Aorta (tissue), 5 donors: ENCODE data around the gene NPC1. TPM values are rescaled to one million over a fixed set of nuclear protein-coding genes. Genes with fewer than 3 reads are reported as not detected.

ENCODE experiments used
- ATAC-seq: fragments of 200-7000 bp; cut with Tn5 transposase; one replicate; pipeline ENCODE4 v1.9.1; 2022; ENCODE audit warnings: moderate library complexity; ENCODE audit not compliant: low FRiP score
- DNase-seq, 2 donors: peaks; one replicate each; pipeline ENCODE4 v3.0.0-alpha.2; 2020
- H3K27ac ChIP-seq, 2 donors: one replicate each; pipeline ENCODE4 v1.5.1; 2013; ENCODE audit warnings: low read length in 2 of 2, mild to moderate bottlenecking in 2 of 2, moderate library complexity in 2 of 2, control low read depth in 1 of 2, inconsistent platforms in 1 of 2, low read depth in 1 of 2
- H3K27me3 ChIP-seq, 2 donors: one replicate each; pipeline ENCODE4 v1.6.1; 2013; ENCODE audit warnings: control low read depth in 1 of 2, low read length in 1 of 2, mild to moderate bottlenecking in 1 of 2, moderate library complexity in 1 of 2; ENCODE audit not compliant: insufficient read depth in 2 of 2, control insufficient read depth in 1 of 2
- H3K36me3 ChIP-seq, 2 donors: one replicate each; pipeline ENCODE4 v1.6.1; 2013; ENCODE audit warnings: control low read depth in 1 of 2, low read length in 1 of 2, mild to moderate bottlenecking in 1 of 2; ENCODE audit not compliant: insufficient read depth in 2 of 2, control insufficient read depth in 1 of 2
- H3K4me1 ChIP-seq, 2 donors: one replicate each; pipeline ENCODE4 v1.6.1; 2013; ENCODE audit warnings: low read length in 2 of 2, control low read depth in 1 of 2, mild to moderate bottlenecking in 1 of 2, moderate library complexity in 1 of 2; ENCODE audit not compliant: insufficient read depth in 2 of 2, control insufficient read depth in 1 of 2
- H3K4me3 ChIP-seq, 2 donors: one replicate each; pipeline ENCODE4 v1.5.1; 2013; ENCODE audit warnings: low read length in 2 of 2, control low read depth in 1 of 2, mild to moderate bottlenecking in 1 of 2
- H3K9me3 ChIP-seq: one replicate; pipeline ENCODE4 v1.6.1; 2013; ENCODE audit warnings: mild to moderate bottlenecking, low read length; ENCODE audit not compliant: control insufficient read depth
- WGBS, 2 donors: extraction: QIAGEN DNeasy Blood & Tissue Kit; methylation state at CpG; one replicate each; pipeline ENCODE4 v1.1.7; 2013; 5-methylcytosine and 5-hydroxymethylcytosine counted together
- intact Hi-C, 2 donors: fragments of 100-400 bp; cut with DNase I; formaldehyde crosslinking; loops; one replicate each; pipeline versions ENCODE4 v1.14.2 to v1.15.0; 2022
- polyA plus RNA-seq, 2 donors: library from polyadenylated mRNA; stranded (reverse); fragments of 200-250 nt; gene quantifications; one replicate each; pipeline ENCODE4 v1.2.3, GENCODE V29; 2013
- total RNA-seq, 2 donors: library from RNA; stranded (reverse); fragmentation: NEBNext Ultra II Directional; extraction: Animal tissue kit (Norgen Biotek cat#: 25700); gene quantifications; one replicate each; pipeline ENCODE4 v1.2.1, GENCODE V29; 2021
- donor health status: healthy with polysubstance abuse.
- donor health status: Bipolar disorder and iron deficiency.
- donor health status: DM: no; HTN: no; CAD: no.
- donor health status: DM: no; HTN: no; CAD: no.
- donor health status: DM: yes; HTN: yes; CAD: no.

The NPC1 gene
- total and polyA plus RNA-seq, 4 donors: 16.2 to 81.0 (median 43.7) TPM

DNA sequence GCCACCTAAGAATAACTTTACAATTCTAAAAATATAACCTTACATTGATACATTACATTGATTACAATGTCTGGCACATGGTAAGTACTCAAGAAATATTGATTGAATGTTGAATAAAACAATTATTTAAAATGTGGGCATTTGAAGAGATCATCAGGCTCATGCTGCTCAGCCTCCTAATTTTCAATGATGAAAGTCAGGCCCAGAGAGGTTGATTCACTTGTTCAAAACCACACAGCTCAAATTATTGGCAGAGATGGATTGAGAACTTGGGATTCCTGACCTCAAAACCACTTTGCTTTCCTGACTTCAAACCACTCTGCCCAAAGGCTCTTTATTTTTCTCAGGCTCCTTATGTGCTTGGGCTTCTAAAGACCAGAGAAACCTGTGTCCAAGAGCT is 41.7 kb upstream of the NPC1 start:
- no peak overlapping the region for H3K4me3 ChIP-seq
- no peaks in the 10 kb centered on the region for H3K4me1 ChIP-seq
- intact Hi-C loops: no loop called here
- no peaks in the 10 kb centered on the region for H3K36me3 ChIP-seq
- ATAC-seq (no peak), DNase-seq (no peak)
- no peaks in the 10 kb centered on the region for H3K27me3 ChIP-seq
- no peak overlapping the region for H3K27ac ChIP-seq
- H3K9me3 ChIP-seq: no peaks in the 10 kb centered on the region

DNA sequence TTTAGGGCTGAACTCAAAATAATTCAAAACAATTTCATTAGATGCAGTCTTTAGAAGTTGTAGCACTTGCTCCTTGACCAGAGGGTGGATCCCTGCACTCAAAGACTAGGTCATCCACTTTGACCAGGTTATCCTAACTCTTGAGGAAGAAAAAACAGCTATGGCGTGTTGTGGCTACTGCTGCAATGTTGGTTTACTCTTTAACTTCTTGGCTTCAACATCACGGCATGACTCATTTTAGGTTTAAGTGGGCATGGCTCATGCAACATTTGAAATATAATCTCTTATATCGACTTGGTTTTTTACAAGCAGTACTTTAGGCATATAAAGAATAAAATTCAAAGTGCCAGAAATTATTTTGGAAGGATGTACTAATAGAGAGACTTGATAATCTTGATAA is 41.0 kb upstream of the NPC1 start:
- ATAC-seq (no peak), DNase-seq (no peak)
- 20 to 27% methylated on average over 3 of the region's 3 CpGs for WGBS, 2 donors
- H3K4me1 ChIP-seq: no peaks in the 10 kb centered on the region
- H3K9me3 ChIP-seq: no peaks in the 10 kb centered on the region
- no peak overlapping the region for H3K4me3 ChIP-seq
- no peaks in the 10 kb centered on the region for H3K27me3 ChIP-seq
- H3K27ac ChIP-seq: no peak overlapping the region
- intact Hi-C loops: no loop called here
- no peaks in the 10 kb centered on the region for H3K36me3 ChIP-seq

DNA sequence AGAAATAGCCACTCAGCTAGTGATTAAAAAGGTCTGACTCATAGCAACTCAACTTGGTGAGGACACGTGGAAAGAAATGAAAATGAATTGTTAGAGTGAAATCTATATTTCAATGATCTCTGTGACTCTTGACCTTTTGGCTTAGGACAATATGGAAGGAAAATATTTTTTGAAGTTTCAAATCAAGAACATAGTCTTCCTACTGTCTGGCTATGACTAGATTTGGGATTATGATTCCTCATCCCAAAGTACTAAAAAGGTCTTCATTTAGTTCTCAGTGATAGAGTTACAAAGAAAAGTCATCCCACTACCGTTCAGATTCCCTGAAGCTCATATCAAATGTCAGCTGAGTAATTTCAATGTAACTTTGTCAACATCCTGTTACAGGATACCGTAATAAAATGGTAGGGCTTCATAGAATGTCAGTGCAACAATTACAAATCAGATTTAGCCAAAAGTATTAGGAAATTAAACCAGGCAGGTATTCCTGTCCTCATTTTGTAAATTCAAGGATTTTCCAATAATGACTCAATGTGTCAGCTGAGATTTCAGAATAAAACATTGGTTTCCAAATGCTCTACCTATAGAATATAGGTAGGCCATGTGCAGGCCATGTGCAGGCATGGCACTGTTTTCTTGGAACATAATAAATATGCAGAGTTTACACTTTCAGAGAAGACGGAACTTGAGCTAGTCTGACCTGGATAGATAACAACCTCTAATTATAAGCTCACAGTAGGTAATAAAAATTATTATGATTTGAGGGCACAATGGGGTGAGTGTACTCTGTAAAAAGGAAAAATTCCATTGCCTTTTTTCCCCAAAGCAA is 40.4 kb upstream of the NPC1 start:
- Histone ChIP-seq H3K27ac (no peak overlapping the region), H3K4me1 (no peaks in the 10 kb centered on the region), H3K27me3 (no peaks in the 10 kb centered on the region), H3K4me3 (no peak overlapping the region), H3K9me3 (no peaks in the 10 kb centered on the region), H3K36me3 (no peaks in the 10 kb centered on the region)
- no peak for ATAC-seq
- no peak for DNase-seq
- WGBS, 2 donors: 69 to 70% methylated on average over 4 of the region's 4 CpGs
- intact Hi-C loops: no loop called here

DNA sequence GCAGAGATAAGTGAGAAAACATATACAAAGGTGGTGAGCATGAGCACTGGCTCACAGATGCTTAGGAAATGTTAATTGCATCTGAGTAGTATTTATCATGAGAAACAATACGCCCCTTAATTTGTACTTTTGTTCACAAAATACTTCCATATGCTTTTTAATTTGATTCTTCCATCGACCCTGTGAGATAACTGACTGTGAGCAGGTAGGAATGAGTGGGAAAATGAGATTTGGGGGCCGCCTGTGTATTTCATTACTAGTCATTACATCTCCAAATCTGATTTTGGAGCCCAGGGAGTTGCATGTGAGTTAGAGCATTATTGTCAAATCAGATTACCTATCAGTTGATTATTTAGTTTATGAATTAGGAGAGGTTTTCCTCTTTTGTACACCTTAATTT is 36.7 kb upstream of the NPC1 start:
- no peak for ATAC-seq
- H3K9me3 ChIP-seq: no peaks in the 10 kb centered on the region
- no peak overlapping the region for H3K27ac ChIP-seq
- no peaks in the 10 kb centered on the region for H3K27me3 ChIP-seq
- WGBS, 2 donors: 90 to 94% methylated on average over 3 of the region's 3 CpGs
- DNase-seq: no peak
- H3K36me3 ChIP-seq: no peaks in the 10 kb centered on the region
- no peak overlapping the region for H3K4me3 ChIP-seq
- intact Hi-C loops: loop anchor here (5.0 kb wide), 3 partner anchors 189 to 494 kb away; no protein-coding TSS in a partner anchor
- no peaks in the 10 kb centered on the region for H3K4me1 ChIP-seq

DNA sequence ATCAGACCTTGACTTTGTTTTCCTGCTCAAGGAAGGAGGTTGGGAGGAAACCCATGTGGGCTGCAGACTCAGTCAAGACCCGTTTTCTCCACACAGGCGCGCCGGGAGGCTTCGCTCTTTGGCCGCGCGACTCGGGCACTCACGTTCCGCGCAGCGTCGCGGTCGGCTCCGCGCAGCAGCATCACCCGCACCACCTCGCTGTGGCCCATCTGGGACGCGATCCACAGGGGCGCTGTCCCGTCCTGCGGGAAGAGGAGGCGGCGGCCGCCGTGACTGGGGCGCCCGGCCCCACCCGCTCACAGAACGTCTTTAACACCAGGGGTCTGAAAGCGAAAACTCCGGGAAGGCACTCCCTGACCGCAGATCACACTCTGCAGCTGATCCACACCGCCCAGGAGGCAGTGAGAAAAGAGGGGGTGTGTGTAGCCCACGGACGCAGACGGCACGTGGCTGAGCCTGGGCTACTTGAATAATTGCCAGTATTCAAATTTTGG is 33.1 kb upstream of the NPC1 start:
- DNase-seq (peak; percentile 57 to 75), ATAC-seq (peak; percentile 79)
- WGBS, 2 donors: 1 to 2% methylated on average over 37 to 41 of the region's 41 CpGs
- H3K9me3 ChIP-seq: no peaks in the 10 kb centered on the region
- H3K27me3 ChIP-seq: no peaks in the 10 kb centered on the region
- H3K4me1 ChIP-seq: no peaks in the 10 kb centered on the region
- H3K27ac ChIP-seq: no peak overlapping the region
- intact Hi-C loops: no loop called here
- no peaks in the 10 kb centered on the region for H3K36me3 ChIP-seq
- H3K4me3 ChIP-seq: peak overlapping the region in 1 of 2 donors; percentile 56

DNA sequence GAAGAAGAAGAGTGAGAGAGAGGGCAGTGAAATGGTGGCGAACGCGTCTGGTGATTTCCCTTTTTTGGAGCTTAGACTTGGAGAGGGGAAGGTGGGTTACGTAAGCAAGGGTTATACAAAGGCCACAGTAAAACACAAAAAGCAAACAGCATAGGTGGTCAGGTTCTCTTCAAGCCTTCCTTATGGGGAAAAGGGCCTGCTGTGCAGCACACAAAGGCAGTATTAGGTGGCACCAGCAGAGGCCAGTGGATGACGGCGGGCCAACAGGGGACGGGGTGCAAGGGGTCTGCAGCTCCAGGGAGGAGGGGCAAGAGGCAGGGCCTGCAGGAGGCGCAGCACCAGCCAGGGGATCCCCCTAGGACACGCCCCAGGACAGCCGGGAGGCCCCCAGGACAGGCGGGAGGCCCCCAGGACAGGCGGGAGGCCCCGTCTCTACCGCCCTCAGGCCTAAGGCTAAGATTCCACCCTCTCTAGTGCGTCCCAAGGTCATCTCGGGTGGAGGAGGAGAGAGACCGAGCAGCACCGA is 32.6 kb upstream of the NPC1 start:
- WGBS, 2 donors: 46 to 47% methylated on average over 17 to 18 of the region's 18 CpGs
- Histone ChIP-seq H3K9me3 (no peaks in the 10 kb centered on the region), H3K27ac (no peak overlapping the region), H3K36me3 (no peaks in the 10 kb centered on the region), H3K4me3 (peak overlapping the region in 1 of 2 donors; percentile 56), H3K4me1 (no peaks in the 10 kb centered on the region), H3K27me3 (no peaks in the 10 kb centered on the region)
- ATAC-seq: peak; percentile 70
- peak; percentile 55 to 79 for DNase-seq
- intact Hi-C loops: no loop called here

DNA sequence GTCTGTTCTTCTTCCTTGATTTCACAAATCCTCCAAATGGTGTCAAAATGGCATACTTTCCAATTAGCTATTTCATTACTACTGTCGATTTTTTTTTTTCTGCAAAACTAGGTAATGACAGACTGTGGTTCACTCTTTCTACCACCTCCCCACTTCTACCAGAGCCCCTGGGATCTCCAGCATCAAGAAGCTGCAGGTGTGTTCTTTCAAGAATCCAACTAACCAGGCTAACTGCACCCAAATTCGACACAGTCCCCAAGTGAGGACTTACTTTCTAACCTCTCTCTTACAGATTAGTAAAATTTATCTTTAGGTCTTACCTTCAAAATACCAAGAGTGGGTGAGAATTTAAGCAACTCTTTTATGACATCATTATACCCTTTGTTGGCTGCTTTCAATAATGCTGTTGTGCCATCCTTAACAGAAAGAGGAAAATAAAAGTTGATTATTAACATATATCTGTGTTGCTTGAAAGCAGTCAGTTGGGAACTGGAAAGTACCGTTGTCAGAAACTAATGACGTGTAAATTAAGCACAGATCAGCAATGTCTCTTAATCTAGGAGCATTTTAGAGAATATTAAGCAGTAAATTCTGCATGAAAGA is 31.2 kb upstream of the NPC1 start:
- H3K4me1 ChIP-seq: no peaks in the 10 kb centered on the region

DNA sequence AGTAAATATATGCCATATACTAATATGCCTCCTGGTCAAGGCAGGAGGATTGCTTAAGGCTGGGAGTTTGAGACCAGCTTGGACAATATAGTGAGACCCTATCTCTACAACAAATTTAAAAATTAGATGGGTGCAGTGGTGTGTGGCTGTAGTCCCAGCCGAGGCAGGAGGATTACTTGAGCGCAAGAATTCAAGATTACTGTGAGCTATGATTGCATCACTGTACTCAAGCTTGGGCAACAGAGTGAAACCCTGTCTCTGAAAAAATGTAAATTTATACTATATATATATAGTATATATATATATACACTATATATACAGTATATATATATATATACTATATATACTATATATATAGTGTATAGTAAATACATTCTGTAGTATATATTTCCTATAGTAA is 30.0 kb upstream of the NPC1 start:
- Histone ChIP-seq H3K9me3 (no peaks in the 10 kb centered on the region), H3K36me3 (no peaks in the 10 kb centered on the region), H3K4me1 (no peaks in the 10 kb centered on the region), H3K27me3 (no peaks in the 10 kb centered on the region), H3K27ac (no peak overlapping the region), H3K4me3 (no peak overlapping the region)
- intact Hi-C loops: no loop called here
- ATAC-seq: no peak
- DNase-seq: no peak
- 88 to 91% methylated on average over 2 of the region's 2 CpGs for WGBS, 2 donors

More for the DNA sequence above, 31.2 kb upstream of the NPC1 start:
- no peaks in the 10 kb centered on the region for H3K36me3 ChIP-seq
- no peak overlapping the region for H3K4me3 ChIP-seq
- WGBS, 2 donors: 86 to 88% methylated on average over 4 of the region's 4 CpGs
- no peaks in the 10 kb centered on the region for H3K27me3 ChIP-seq
- no peak overlapping the region for H3K27ac ChIP-seq
- no peaks in the 10 kb centered on the region for H3K9me3 ChIP-seq
- intact Hi-C loops: no loop called here
- no peak for DNase-seq
- ATAC-seq: no peak

DNA sequence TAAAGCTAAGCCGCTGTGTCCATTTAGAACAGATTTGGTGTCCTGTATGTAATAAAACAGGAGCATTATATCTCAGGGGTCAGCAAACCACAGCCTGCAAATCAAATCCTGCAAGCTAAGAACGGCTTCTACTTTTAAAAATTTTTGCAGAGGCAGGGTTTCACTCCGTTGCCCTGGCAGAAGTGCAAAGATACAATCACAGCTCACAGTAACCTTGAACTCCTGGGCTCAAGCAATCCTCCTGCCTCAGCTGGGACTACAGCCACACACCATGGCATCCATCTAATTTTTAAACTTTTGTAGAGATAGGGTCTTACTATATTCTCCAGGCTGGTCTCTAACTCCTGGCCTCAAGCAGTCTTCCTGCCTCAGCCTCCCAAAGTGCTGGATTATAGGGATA is 28.6 kb upstream of the NPC1 start:
- Histone ChIP-seq H3K27ac (no peak overlapping the region), H3K4me1 (no peaks in the 10 kb centered on the region), H3K9me3 (no peaks in the 10 kb centered on the region), H3K27me3 (no peaks in the 10 kb centered on the region), H3K4me3 (no peak overlapping the region), H3K36me3 (no peaks in the 10 kb centered on the region)
- intact Hi-C loops: no loop called here
- DNase-seq (no peak), ATAC-seq (no peak)
- 75 to 80% methylated on average over 3 of the region's 3 CpGs for WGBS, 2 donors
